Measurements from ENCODE around the gene FLII.

FLII gene

GRCh38 chr17:18226284-18226945, 32.1 kb downstream of the FLII start:
- TF ChIP-seq CTCF (IDR thresholded peaks at IDR 0.05; ENCODE audit: insufficient read depth, low read length, missing control alignments), result no peak
- CTCF ChIA-PET, result interaction anchor here (0.7 to 1.8 kb wide), 2 partner anchors 9 kb away, joined by 4 read pairs; no protein-coding TSS in a partner anchor
- DNase-seq (ENCODE audit: low read depth, low spot score), result no peak
- H3K4me3 ChIP-seq (ENCODE audit: low read depth, low read length), result peak overlapping the region; percentile 82
- POLR2A ChIA-PET, result no interaction called here

GRCh38 chr17:18225642-18226283, 32.8 kb downstream of the FLII start:
- H3K4me3 ChIP-seq (ENCODE audit: low read depth, low read length), result peak overlapping the region; percentile 82
- DNase-seq (ENCODE audit: low read depth, low spot score), result no peak
- ChIA-PET POLR2A (no interaction called here), CTCF (interaction anchor here (0.7 to 1.8 kb wide), 2 partner anchors 8 to 10 kb away, joined by 4 read pairs; no protein-coding TSS in a partner anchor)
- no peak for TF ChIP-seq CTCF (IDR thresholded peaks at IDR 0.05; ENCODE audit: insufficient read depth, low read length, missing control alignments)

- no peak for TF ChIP-seq CTCF (IDR thresholded peaks at IDR 0.05; ENCODE audit: insufficient read depth, low read length, missing control alignments)
- CTCF ChIA-PET, result no interaction called here
- peak; percentile 38 for DNase-seq (ENCODE audit: low read depth, low spot score)
- peak within 1 kb of the TSS; percentile 82 for H3K4me3 ChIP-seq (ENCODE audit: low read depth, low read length)
- POLR2A ChIA-PET, result no interaction called here
These were observed 33.4 kb downstream of the FLII start, which contains the start of gene LLGL1 for GRCh38 chr17:18225121-18225641. LLGL1 (plus strand) TSS chr17:18225635; CDS start chr17:18225683, 48 bp downstream.

- TF ChIP-seq CTCF (IDR thresholded peaks at IDR 0.05; ENCODE audit: insufficient read depth, low read length, missing control alignments), result no peak
- H3K4me3 ChIP-seq (ENCODE audit: low read depth, low read length), result peak overlapping the region; percentile 52
- DNase-seq (ENCODE audit: low read depth, low spot score), result no peak
- POLR2A ChIA-PET, result no interaction called here
- CTCF ChIA-PET, result interaction anchor here (1.0 to 1.2 kb wide), 3 partner anchors 9 to 40 kb away, joined by 3 to 5 read pairs (median 4); no protein-coding TSS in a partner anchor
These were observed 34.0 kb downstream of the FLII start for GRCh38 chr17:18224387-18225120.

- DNase-seq (ENCODE audit: low read depth, low spot score), result no peak
- no peak for TF ChIP-seq CTCF (IDR thresholded peaks at IDR 0.05; ENCODE audit: insufficient read depth, low read length, missing control alignments)
- ChIA-PET CTCF (interaction anchor here (1.0 to 1.2 kb wide), 3 partner anchors 9 to 39 kb away, joined by 3 to 5 read pairs (median 4); no protein-coding TSS in a partner anchor), POLR2A (interaction anchor here (0.7 kb wide), 1 partner anchor 1016 kb away, joined by 3 read pairs; no protein-coding TSS in a partner anchor)
- no peak overlapping the region for H3K4me3 ChIP-seq (ENCODE audit: low read depth, low read length)
These were observed 34.5 kb downstream of the FLII start for GRCh38 chr17:18224053-18224386.

Data from AG04449 (cell line).